ENCODE measurements around the gene PICALM. TPM values are rescaled to one million over a fixed set of nuclear protein-coding genes. Genes with fewer than 3 reads are reported as not detected.

PICALM gene
- total RNA-seq, 1 donor from 2014 or later = 204 TPM

DNA sequence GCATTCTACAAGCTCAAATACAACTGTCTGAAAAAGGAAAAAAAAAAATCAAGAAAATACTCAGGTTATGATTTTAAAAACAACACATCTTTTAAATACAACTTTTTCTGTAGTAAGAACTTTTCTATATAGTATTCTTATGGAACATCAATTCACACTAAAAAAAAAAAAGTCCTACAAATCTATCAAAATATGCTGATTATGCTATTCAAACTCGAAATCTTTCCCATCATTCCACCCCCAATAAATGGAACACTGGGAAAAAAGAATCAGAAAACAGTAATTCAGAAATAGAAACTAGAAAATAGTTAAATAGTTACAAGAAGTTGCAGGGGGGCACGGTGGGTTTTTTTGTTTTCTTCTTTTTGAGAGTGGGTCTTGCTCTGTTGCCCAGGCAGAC, 77.4 kb downstream of the PICALM start:
- no peaks in the 10 kb centered on the region for H3K27me3 ChIP-seq
- H3K27me3 Mint-ChIP-seq (ENCODE audit: insufficient read depth, low read depth) = no peaks in the 10 kb centered on the region

GRCh38 chr11:85989746-85990145, 79.1 kb downstream of the PICALM start:
- no peak overlapping the region for H2AFZ ChIP-seq (replicated peaks)
- no peaks in the 10 kb centered on the region for H3K9me3 Mint-ChIP-seq
- no peak overlapping the region for H3K27ac ChIP-seq
- no peak overlapping the region for H3K27ac Mint-ChIP-seq
- H3K4me1 ChIP-seq = no peaks in the 10 kb centered on the region
- TF ChIP-seq CTCF (IDR thresholded peaks at IDR 0.05) = no peak
- no peak for TF ChIP-seq EZH2phosphoT487 (IDR thresholded peaks at IDR 0.05)
- no peak for TF ChIP-seq EZH2 (IDR thresholded peaks at IDR 0.05)
- no peaks in the 10 kb centered on the region for H3K27me3 Mint-ChIP-seq (ENCODE audit: insufficient read depth, low read depth)
- no peaks in the 10 kb centered on the region for H3K27me3 ChIP-seq
- no peak overlapping the region for H3K9ac ChIP-seq
- H3K4me3 Mint-ChIP-seq = no peak overlapping the region
- no peaks in the 10 kb centered on the region for H3K4me1 Mint-ChIP-seq
- H3K9me3 ChIP-seq (ENCODE audit: low read depth) = no peaks in the 10 kb centered on the region
- H3K4me3 ChIP-seq = no peak overlapping the region
- H3K79me2 ChIP-seq (ENCODE audit: low read depth) = no peaks in the 10 kb centered on the region
- no peak for DNase-seq (ENCODE audit: low spot score)
- no peak overlapping the region for H3K4me2 ChIP-seq
- H3K36me3 Mint-ChIP-seq = peaks cover 2% of the 10 kb centered on the region
- peaks cover 12% of the 10 kb centered on the region for H3K36me3 ChIP-seq
- no peaks in the 10 kb centered on the region for H3F3A ChIP-seq (ENCODE audit: low read depth)
- no peaks in the 10 kb centered on the region for H4K20me1 ChIP-seq (ENCODE audit: low read depth)

More for the DNA sequence above, 77.4 kb downstream of the PICALM start:
- Histone ChIP-seq H3K4me3 (no peak overlapping the region), H3K36me3 (peaks cover 20% of the 10 kb centered on the region), H3F3A (ENCODE audit: low read depth) (no peaks in the 10 kb centered on the region), H3K9ac (no peak overlapping the region), H3K79me2 (ENCODE audit: low read depth) (no peaks in the 10 kb centered on the region), H4K20me1 (ENCODE audit: low read depth) (no peaks in the 10 kb centered on the region), H3K9me3 (ENCODE audit: low read depth) (no peaks in the 10 kb centered on the region), H2AFZ (replicated peaks) (no peak overlapping the region), H3K4me1 (no peaks in the 10 kb centered on the region), H3K27ac (no peak overlapping the region), H3K4me2 (no peak overlapping the region)
- Mint-ChIP-seq H3K4me1 (no peaks in the 10 kb centered on the region), H3K4me3 (no peak overlapping the region), H3K36me3 (peaks cover 3% of the 10 kb centered on the region), H3K27ac (no peak overlapping the region), H3K9me3 (no peaks in the 10 kb centered on the region)
- DNase-seq (ENCODE audit: low spot score) = no peak
- TF ChIP-seq CTCF (IDR thresholded peaks at IDR 0.05) (no peak), EZH2 (IDR thresholded peaks at IDR 0.05) (no peak), EZH2phosphoT487 (IDR thresholded peaks at IDR 0.05) (no peak)

- H3K36me3 ChIP-seq = peaks cover 12% of the 10 kb centered on the region
- no peaks in the 10 kb centered on the region for H3K27me3 Mint-ChIP-seq (ENCODE audit: insufficient read depth, low read depth)
- H3K4me2 ChIP-seq = no peak overlapping the region
- no peak overlapping the region for H3K4me3 Mint-ChIP-seq
- no peak for DNase-seq (ENCODE audit: low spot score)
- no peaks in the 10 kb centered on the region for H4K20me1 ChIP-seq (ENCODE audit: low read depth)
- no peak overlapping the region for H2AFZ ChIP-seq (replicated peaks)
- no peaks in the 10 kb centered on the region for H3K4me1 ChIP-seq
- H3K36me3 Mint-ChIP-seq = peaks cover 2% of the 10 kb centered on the region
- H3K9me3 Mint-ChIP-seq = no peaks in the 10 kb centered on the region
- H3K27ac Mint-ChIP-seq = no peak overlapping the region
- TF ChIP-seq CTCF (IDR thresholded peaks at IDR 0.05) (no peak), EZH2phosphoT487 (IDR thresholded peaks at IDR 0.05) (no peak), EZH2 (IDR thresholded peaks at IDR 0.05) (no peak)
- H3K79me2 ChIP-seq (ENCODE audit: low read depth) = no peaks in the 10 kb centered on the region
- H3K4me3 ChIP-seq = no peak overlapping the region
- H3K27ac ChIP-seq = no peak overlapping the region
- H3F3A ChIP-seq (ENCODE audit: low read depth) = no peaks in the 10 kb centered on the region
- no peaks in the 10 kb centered on the region for H3K27me3 ChIP-seq
- no peaks in the 10 kb centered on the region for H3K9me3 ChIP-seq (ENCODE audit: low read depth)
- H3K4me1 Mint-ChIP-seq = no peaks in the 10 kb centered on the region
- H3K9ac ChIP-seq = no peak overlapping the region
Measured at GRCh38 chr11:85988780-85989179, 80.1 kb downstream of the PICALM start.

Data from neural progenitor cell (in vitro differentiated cells).